Forelimb muscle (tissue), 1 donor: ENCODE measurements around the gene ACTN4. TPM values are rescaled to one million over a fixed set of nuclear protein-coding genes. Genes with fewer than 3 reads are reported as not detected.
A peak's percentile ranks its signal among the peaks of the same experiment; 100 is the strongest.

ENCODE experiments used
- DNase-seq: peaks from one replicate; pipeline ENCODE4 v3.0.0-alpha.2; 2013; ENCODE audit warnings: low read depth
- polyA plus RNA-seq: library from polyadenylated mRNA; unstranded; fragments of 120-200 nt; gene quantifications from one replicate; pipeline ENCODE4 v1.2.1, GENCODE V29; 2013; ENCODE audit not compliant: insufficient read length

Gene ACTN4
- polyA plus RNA-seq, 1 donor: 177 TPM

DNA sequence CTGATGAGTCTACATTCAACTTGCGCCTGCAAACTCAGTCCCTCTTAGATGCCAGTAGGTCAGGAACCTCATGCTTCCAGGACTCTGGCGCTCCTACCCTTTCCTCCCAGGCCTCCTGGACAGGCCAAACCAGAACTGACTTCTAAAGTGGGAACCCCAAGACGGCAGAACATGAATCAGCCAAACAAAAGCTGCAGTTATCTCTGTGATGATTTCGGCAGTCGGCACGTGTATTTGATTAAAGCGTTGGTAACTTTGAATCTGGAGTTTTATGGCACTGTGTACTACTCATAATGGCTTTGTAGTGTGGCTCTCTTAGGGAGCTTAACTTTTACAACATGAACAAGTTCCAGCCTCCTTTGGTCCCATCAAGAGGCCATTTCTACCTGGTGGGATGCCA is 13.7 kb downstream of the ACTN4 start:
- no peak for DNase-seq

GRCh38 chr19:38661996-38662395 is 14.5 kb downstream of the ACTN4 start:
- DNase-seq: no peak

DNA sequence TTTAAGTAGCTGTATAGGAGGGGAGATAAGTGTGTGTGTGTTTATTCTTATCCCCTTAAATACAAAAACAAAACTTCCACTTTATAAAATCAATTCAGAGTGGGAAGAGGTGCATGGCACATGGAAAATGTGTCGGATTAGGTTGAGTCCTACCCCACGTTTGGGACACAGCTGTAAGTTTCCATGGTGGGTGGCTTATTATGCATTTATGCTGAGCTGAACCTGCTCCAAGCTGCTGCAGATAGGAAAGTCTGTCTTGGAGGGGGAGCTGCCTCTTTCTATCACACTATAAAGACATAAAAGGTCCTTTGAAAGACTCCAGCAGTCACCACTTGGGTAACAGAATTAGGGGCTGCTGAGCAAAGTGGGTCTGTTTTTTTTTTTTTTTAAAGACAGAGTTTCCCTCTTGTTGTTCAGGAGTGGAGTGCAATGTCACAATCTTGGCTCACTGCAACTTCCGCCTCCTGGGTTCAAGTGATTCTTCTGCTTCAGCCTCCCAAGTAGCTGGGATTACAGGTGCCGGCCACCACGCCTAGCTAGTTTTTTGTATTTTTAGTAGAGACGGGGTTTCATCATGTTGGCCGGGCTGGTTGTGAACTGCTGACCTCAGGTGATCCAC is 15.2 kb downstream of the ACTN4 start:
- no peak for DNase-seq

- no peak for DNase-seq
Measured at GRCh38 chr19:38663156-38663651, 15.8 kb downstream of the ACTN4 start.

DNA sequence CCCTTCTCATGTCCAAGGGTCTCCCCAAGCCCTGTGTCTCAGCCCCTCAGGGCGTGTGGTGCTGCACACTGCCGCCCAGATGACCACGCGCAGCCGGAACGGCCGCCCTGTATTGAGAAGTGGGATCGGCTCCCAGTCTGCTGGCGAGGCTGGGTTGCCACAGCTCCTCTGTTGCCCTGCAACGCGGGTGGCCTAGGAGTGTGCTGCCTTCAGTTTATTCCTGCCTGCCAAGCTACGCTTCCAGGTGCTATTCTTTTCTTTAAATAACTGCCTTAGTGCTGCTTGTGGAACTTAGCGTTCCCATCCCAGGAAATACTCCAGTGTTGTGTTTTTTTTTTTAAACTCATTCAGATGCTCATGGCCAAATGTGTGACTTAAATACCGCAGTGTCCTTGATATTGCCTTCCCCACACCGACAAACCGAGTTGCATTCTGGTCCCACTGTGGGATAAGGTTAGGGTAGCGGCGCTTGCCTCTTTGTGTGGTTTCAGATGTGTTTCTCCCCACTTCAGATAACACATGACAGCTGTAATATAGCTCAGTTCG is 16.6 kb downstream of the ACTN4 start:
- DNase-seq: no peak

GRCh38 chr19:38664503-38665211 is 17.2 kb downstream of the ACTN4 start:
- DNase-seq: no peak

- DNase-seq: no peak
Measured at GRCh38 chr19:38665219-38665931, 17.9 kb downstream of the ACTN4 start.

DNA sequence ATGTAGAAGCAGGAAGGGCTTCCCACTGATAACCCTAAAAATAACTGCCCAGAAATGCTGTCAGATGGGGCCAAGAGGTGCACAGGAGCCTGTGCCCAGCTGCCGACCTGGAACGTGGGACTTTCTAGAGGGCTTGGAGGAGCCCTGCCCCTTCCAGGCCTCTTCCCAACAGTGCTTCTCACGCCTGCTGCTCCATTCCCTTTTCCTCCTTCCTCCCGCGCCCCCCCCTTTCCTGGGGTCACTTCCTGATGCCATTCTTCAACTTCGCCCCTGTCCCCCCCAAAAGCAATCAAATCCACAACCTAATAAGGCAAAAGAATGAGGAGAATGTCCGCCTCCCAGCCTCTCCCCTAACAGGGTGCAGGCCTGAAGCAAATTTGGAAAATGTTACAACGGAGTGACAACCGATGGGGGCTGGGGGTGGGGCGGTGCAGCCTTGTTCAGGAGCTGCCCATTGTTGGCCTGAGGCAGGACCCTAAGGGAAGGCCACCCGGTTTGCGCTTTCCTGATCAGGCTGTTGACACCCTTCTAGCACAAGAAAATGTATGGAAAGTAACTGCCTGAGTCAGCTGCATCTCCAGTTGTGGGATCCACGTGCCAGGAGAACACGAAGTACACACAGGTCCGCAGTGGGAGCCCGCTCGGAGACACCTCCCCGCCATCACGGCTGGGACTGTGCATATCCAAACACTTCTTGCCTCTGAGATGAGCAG is 18.7 kb downstream of the ACTN4 start:
- no peak for DNase-seq

GRCh38 chr19:38666663-38667511 is 19.4 kb downstream of the ACTN4 start:
- peak; percentile 44 for DNase-seq

DNA sequence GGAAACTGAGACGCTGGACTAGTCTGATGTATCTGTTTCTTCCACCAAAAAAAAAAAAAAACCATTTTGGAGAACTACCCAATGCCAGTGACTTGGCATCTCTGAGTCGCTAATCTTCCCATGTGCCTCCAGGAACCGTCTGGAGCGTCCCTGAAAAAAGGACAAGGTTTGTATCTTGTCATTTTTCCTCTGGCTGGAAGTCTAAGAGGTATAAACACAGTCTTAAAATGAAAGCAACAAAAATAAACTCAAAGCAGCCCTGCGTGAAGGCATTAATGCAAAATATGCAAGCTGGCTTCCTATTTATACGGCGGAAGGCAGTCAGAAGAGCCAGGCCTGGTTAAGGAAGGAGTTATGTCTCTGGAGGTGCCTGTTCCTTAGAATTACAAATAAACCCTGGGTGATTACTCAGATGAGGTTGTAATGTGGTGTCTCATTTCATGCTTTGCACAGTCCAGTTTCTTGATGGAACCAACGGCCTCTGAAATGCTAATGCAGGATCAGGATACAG is 20.3 kb downstream of the ACTN4 start:
- DNase-seq: no peak

- DNase-seq: no peak
Measured at GRCh38 chr19:38669552-38669951, 22.1 kb downstream of the ACTN4 start.

DNA sequence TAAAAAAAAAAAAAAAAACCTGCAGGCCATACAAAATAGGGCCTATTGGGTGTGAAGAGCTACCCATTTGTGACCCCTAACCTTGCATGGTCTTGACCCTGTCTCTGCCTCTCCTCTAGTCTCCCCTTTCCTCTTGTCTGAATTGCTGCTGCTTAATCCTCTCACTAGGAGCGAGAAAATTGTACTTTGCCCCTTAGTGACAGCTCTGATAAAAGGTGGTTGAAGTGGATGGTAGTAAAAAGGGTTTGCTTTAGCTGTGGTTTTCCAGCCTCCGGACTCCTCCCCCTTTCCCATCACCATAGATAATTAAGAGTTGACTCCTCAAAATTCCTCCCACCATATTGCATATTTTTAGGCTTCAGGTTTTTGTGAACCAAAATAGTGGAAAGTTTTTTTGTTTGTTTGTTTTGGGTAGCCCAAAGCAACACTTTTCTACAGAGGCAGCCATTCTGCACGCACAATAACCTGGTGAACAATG is 23.5 kb downstream of the ACTN4 start:
- no peak for DNase-seq

DNA sequence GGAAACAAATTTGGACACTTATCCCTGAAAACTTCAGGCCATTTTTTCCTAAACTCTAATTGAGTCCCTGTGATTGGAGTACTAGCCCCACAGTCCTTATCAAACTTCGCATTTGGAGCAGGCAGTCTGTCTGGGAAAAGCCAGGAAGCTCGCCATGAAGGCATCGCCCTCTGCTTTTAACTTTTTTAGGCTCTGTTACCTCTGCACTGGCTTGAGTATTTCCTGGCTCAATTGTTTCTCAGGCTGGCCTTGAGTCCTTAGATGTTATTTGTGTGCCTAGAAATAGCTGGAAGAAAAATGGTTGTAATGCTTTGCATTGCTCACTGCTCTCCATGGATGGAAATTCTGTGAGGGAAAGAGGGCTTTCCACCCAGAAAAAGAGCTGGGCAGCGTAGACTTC is 24.2 kb downstream of the ACTN4 start:
- DNase-seq: no peak

GRCh38 chr19:38673030-38673429 is 25.6 kb downstream of the ACTN4 start:
- no peak for DNase-seq

- DNase-seq: no peak
Measured at GRCh38 chr19:38674388-38675171, 27.1 kb downstream of the ACTN4 start.

- DNase-seq: no peak
Measured at GRCh38 chr19:38675611-38676010, 28.2 kb downstream of the ACTN4 start.

- no peak for DNase-seq
Measured at GRCh38 chr19:38676023-38676877, 28.8 kb downstream of the ACTN4 start.

DNA sequence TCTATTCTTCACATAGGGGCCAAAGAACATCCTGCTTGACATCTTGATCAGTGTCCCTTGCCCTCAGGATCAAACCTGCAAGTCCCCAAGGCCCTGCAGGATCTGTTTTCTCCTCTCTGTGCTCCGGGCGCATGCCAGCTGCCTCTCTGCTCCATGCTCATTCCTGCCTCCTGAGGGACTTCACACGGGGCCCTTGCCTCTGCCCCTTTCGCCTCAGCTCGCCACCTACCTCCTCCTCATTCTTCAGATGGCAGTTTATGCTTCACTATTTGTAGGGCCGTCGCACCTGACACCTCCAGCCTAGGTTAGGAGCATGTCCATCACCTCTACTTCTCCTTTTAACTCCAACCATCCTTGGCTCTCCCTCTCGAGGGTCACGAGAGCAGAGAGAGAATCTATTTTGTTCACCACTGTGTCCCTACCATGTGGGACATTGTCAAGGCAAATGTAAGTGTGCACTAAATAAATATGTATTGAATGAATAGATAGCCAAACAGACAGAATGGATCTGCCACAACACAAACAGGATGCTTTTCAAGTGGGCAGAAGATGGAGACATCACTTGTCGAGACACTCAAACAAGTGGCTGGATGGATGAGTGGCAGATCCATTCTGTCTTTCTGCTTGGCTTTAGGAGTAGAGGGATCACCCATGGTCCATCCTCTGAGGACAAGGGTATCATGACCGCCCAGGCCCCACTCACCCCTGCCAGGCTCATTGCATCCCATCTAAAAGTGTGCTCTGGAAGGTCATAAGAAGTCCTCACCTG is 29.6 kb downstream of the ACTN4 start:
- no peak for DNase-seq
